ENCODE data around the gene AOC2. TPM values are rescaled to one million over a fixed set of nuclear protein-coding genes. Genes with fewer than 3 reads are reported as not detected.
"Not testable (repeated sequence)": the region's sequence is repeated elsewhere in the genome, so short reads cannot be mapped to it uniquely, and the experiment has no call there.

Gene AOC2
- total RNA-seq, 4 donors from 2014 or later, result 0.70 to 2.3 (median 1.6) TPM; not detected in 1

DNA sequence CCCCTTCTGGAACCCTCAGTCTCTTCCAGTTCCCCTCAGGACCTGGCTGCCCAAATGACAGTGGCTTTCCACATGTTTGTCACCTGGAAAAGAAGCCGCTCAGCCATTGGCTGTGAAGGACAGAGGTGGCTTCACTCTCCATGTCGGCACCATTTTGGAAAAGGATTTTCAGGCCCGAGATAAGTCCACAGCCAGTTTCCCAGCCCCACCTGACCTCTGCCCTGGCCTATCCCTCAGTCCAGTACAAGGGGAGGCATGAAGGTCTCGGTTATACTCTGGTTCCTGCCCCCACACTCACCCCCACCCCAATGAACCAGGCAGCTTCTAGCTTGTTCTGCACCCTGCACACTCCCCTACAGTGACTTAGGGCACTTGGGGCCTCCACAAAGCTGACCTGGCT lies 21.8 kb downstream of the AOC2 start:
- no peak for DNase-seq
- Histone ChIP-seq H3K9me3 (no peaks in the 10 kb centered on the region), H3K4me1 (peaks cover 0 to 11% (median 0%) of the 10 kb centered on the region in 4 donors), H3K36me3 (no peaks in the 10 kb centered on the region), H3K27ac (no peak overlapping the region), H3K4me3 (no peak overlapping the region), H3K27me3 (no peaks in the 10 kb centered on the region)
- no peak for TF ChIP-seq POLR2A (IDR thresholded peaks at IDR 0.05)

DNA sequence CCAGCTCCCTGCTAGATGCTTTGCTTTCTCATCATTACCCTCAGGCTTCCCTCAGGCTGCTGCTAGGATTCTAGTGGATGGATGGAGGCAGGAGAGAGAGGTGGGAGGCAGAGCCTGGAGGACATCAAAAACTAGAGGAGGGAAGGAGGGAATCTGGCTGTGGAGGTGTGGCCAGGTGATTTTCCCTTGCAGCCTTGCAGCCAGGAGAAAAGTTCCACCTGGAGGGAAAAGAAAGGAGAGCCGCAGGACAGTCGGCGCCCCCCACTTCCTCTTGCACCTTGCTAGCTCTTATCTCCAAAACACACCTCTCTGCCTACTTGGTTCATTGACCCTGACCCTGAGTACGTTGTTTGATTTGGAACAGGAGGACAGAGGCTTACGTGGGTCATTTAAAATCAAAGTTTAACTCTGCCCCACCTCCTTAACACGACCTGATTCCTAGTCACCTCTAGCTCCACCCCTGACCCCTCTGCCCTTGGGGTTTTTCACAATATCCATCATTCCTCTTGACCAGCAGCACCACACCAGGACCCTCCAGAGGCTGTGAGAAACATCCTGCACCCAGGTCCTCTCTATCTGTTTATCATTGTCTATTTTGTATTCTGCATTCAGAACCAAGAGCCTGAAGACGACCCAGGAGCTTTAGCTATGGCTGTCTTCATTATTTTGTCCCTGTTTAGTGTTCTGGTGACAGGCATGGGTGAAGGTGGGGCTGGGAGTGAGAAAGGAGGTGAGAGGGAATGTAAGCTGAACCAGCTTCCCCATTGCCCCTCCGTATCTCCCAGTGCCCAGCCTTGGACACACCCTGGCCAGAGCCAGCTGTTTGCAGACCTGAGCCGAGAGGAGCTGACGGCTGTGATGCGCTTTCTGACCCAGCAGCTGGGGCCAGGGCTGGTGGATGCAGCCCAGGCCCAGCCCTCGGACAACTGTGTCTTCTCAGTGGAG lies 22.5 kb downstream of the AOC2 start:
- TF ChIP-seq POLR2A (IDR thresholded peaks at IDR 0.05), result no peak
- TF ChIP-seq, protein P1, sequence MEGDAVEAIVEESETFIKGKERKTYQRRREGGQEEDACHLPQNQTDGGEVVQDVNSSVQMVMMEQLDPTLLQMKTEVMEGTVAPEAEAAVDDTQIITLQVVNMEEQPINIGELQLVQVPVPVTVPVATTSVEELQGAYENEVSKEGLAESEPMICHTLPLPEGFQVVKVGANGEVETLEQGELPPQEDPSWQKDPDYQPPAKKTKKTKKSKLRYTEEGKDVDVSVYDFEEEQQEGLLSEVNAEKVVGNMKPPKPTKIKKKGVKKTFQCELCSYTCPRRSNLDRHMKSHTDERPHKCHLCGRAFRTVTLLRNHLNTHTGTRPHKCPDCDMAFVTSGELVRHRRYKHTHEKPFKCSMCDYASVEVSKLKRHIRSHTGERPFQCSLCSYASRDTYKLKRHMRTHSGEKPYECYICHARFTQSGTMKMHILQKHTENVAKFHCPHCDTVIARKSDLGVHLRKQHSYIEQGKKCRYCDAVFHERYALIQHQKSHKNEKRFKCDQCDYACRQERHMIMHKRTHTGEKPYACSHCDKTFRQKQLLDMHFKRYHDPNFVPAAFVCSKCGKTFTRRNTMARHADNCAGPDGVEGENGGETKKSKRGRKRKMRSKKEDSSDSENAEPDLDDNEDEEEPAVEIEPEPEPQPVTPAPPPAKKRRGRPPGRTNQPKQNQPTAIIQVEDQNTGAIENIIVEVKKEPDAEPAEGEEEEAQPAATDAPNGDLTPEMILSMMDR (IDR thresholded peaks at IDR 0.05), result no peak

DNA sequence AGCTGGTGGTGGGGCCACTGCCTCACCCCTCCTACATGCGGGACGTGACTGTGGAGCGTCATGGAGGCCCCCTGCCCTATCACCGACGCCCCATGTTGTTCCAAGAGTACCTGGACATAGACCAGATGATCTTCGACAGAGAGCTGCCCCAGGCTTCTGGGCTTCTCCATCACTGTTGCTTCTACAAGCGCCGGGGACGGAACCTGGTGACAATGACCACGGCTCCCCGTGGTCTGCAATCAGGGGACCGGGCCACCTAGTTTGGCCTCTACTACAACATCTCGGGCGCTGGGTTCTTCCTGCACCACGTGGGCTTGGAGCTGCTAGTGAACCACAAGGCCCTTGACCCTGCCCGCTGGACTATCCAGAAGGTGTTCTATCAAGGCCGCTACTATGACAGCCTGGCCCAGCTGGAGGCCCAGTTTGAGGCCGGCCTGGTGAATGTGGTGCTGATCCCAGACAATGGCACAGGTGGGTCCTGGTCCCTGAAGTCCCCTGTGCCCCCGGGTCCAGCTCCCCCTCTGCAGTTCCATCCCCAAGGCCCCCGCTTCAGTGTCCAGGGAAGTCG lies 23.4 kb downstream of the AOC2 start:
- H3K27me3 ChIP-seq, DNase-seq, H3K9me3 ChIP-seq, H3K36me3 ChIP-seq, H3K27ac ChIP-seq, H3K4me3 ChIP-seq: not testable (repeated sequence)
- peaks cover 0 to 11% (median 0%) of the 10 kb centered on the region in 4 donors for H3K4me1 ChIP-seq

More for the DNA sequence above, 22.5 kb downstream of the AOC2 start:
- Histone ChIP-seq H3K36me3 (no peaks in the 10 kb centered on the region), H3K4me3 (no peak overlapping the region), H3K4me1 (peaks cover 0 to 11% (median 0%) of the 10 kb centered on the region in 4 donors), H3K9me3 (no peaks in the 10 kb centered on the region), H3K27ac (no peak overlapping the region), H3K27me3 (no peaks in the 10 kb centered on the region)
- DNase-seq, result no peak

DNA sequence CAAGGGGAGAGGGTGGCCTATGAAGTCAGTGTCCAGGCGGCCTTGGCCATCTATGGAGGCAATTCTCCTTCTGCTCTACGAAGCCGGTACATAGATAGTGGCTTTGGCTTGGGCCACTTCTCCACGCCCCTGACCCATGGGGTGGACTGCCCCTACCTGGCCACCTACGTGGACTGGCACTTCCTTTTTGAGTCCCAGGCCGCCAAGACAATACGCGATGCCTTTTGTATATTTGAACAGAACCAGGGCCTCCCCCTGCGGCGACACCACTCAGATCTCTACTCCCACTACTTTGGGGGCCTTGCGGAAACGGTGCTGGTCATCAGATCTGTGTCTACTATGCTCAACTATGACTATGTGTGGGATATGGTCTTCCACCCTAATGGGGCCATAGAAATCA lies 24.0 kb downstream of the AOC2 start:
- Histone ChIP-seq H3K4me3 (no peak overlapping the region), H3K36me3 (no peaks in the 10 kb centered on the region), H3K9me3 (no peaks in the 10 kb centered on the region), H3K27me3 (no peaks in the 10 kb centered on the region), H3K27ac (no peak overlapping the region), H3K4me1 (peaks cover 0 to 11% (median 0%) of the 10 kb centered on the region in 4 donors)
- no peak for DNase-seq
- TF ChIP-seq, protein P1 (IDR thresholded peaks at IDR 0.05), result no peak
- TF ChIP-seq POLR2A (IDR thresholded peaks at IDR 0.05), result no peak

DNA sequence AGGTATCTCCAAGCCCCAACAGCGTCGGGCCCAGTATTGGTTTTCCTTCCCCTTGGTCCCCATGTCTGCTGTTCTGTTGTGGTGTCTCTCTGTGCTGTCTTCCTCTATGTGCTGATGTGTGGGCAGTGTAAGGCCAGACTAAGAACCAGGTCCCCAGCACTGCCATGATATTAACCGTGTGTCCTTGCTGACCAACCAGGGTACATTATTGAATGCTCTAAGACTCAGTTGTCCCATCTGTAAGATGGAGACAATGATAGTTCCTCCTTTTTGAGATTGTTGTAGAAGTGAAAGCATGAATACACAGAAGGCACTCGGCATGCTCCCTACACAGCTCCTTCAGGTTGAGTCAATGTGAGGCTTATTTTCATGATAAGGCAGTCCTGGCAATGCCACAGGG lies 27.3 kb downstream of the AOC2 start:
- Histone ChIP-seq H3K27ac (no peak overlapping the region), H3K36me3 (no peaks in the 10 kb centered on the region), H3K4me1 (peaks cover 0 to 3% (median 0%) of the 10 kb centered on the region in 4 donors), H3K27me3 (no peaks in the 10 kb centered on the region), H3K9me3 (no peaks in the 10 kb centered on the region), H3K4me3 (no peak overlapping the region)
- TF ChIP-seq, protein P1 (IDR thresholded peaks at IDR 0.05), result no peak
- DNase-seq, result no peak

DNA sequence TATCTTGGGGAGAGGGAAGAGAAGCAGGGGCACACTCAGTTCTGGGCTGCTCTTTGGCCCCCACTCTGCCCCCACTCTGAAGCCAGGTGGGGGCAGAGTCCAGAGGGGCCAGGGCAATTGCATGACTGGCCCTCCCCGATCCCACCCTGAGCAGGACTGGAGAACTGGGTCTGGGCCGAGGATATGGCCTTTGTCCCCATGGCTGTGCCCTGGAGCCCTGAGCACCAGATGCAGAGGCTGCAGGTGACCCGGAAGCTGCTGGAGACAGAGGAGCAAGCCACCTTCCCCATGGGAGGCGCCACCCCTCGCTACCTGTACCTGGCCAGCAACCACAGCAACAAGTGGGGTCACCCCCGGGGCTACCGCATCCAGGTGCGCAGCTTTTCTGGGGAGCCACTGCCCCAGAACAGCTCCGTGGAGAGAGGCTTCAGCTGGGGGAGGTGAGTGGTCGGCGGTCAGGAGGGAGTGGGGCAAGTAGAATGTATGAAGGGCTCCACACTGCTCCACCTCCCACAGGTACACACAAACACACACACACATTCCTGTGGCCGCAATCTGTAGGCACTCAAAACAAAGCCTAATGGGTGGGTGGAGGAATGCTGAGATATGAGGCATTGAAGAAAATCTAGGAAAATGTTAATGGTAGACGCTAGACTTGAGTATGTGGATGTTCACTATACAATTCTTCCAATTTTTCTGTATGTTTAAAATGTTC lies 28.0 kb downstream of the AOC2 start:
- Histone ChIP-seq H3K4me3 (no peak overlapping the region), H3K9me3 (no peaks in the 10 kb centered on the region), H3K36me3 (no peaks in the 10 kb centered on the region), H3K27me3 (no peaks in the 10 kb centered on the region), H3K4me1 (no peaks in the 10 kb centered on the region), H3K27ac (no peak overlapping the region)
- TF ChIP-seq, protein P1 (IDR thresholded peaks at IDR 0.05), result no peak
- no peak for TF ChIP-seq POLR2A (IDR thresholded peaks at IDR 0.05)
- DNase-seq, result no peak
